Measurements from ENCODE around the gene LEMD3.

The LEMD3 gene

GRCh38 chr12:65171870-65172269 is 2.5 kb downstream of the LEMD3 start:
- ChIA-PET POLR2A (interaction anchor here (0.7 kb wide), 1 partner anchor 1270 kb away, joined by 4 read pairs; no protein-coding TSS in a partner anchor), CTCF (interaction anchor here (1.0 to 2.6 kb wide), 3 partner anchors 10 to 286 kb away, joined by 3 to 11 read pairs (median 4); no protein-coding TSS in a partner anchor)
- no peak for TF ChIP-seq CTCF (IDR thresholded peaks at IDR 0.05; ENCODE audit: insufficient read depth, low read length, missing control alignments)
- DNase-seq (ENCODE audit: low read depth, low spot score), result no peak
- peak overlapping the region; percentile 89 for H3K4me3 ChIP-seq (ENCODE audit: low read depth, low read length)

- no peak for TF ChIP-seq CTCF (IDR thresholded peaks at IDR 0.05; ENCODE audit: insufficient read depth, low read length, missing control alignments)
- no peak overlapping the region for H3K4me3 ChIP-seq (ENCODE audit: low read depth, low read length)
- ChIA-PET CTCF (no interaction called here), POLR2A (no interaction called here)
- DNase-seq (ENCODE audit: low read depth, low spot score), result no peak
Observed at GRCh38 chr12:65175385-65175784, 6.0 kb downstream of the LEMD3 start.

- POLR2A ChIA-PET, result no interaction called here
- no peak for DNase-seq (ENCODE audit: low read depth, low spot score)
- TF ChIP-seq CTCF (IDR thresholded peaks at IDR 0.05; ENCODE audit: insufficient read depth, low read length, missing control alignments), result no peak
- H3K4me3 ChIP-seq (ENCODE audit: low read depth, low read length), result no peak overlapping the region
- CTCF ChIA-PET, result interaction anchor here (2.6 kb wide), 1 partner anchor 10 kb away, joined by 11 read pairs; no protein-coding TSS in a partner anchor
Observed at GRCh38 chr12:65182012-65182739, 12.8 kb downstream of the LEMD3 start.

- POLR2A ChIA-PET, result no interaction called here
- no peak for DNase-seq (ENCODE audit: low read depth, low spot score)
- CTCF ChIA-PET, result no interaction called here
Observed at GRCh38 chr12:65184176-65184857, 14.9 kb downstream of the LEMD3 start.

GRCh38 chr12:65184858-65185229 is 15.5 kb downstream of the LEMD3 start:
- no peak for DNase-seq (ENCODE audit: low read depth, low spot score)
- CTCF ChIA-PET, result interaction anchor here (1.3 kb wide), 1 partner anchor 294 kb away, joined by 4 read pairs; no protein-coding TSS in a partner anchor
- TF ChIP-seq CTCF (IDR thresholded peaks at IDR 0.05; ENCODE audit: insufficient read depth, low read length, missing control alignments), result no peak
- POLR2A ChIA-PET, result no interaction called here
- H3K4me3 ChIP-seq (ENCODE audit: low read depth, low read length), result no peak overlapping the region

More at GRCh38 chr12:65184176-65184857, 14.9 kb downstream of the LEMD3 start:
- no peak for TF ChIP-seq CTCF (IDR thresholded peaks at IDR 0.05; ENCODE audit: insufficient read depth, low read length, missing control alignments)
- no peak overlapping the region for H3K4me3 ChIP-seq (ENCODE audit: low read depth, low read length)

- CTCF ChIA-PET, result interaction anchor here (2.2 kb wide), 1 partner anchor 11 kb away, joined by 5 read pairs; no protein-coding TSS in a partner anchor
- no peak for DNase-seq (ENCODE audit: low read depth, low spot score)
- POLR2A ChIA-PET, result no interaction called here
- H3K4me3 ChIP-seq (ENCODE audit: low read depth, low read length), result no peak overlapping the region
- no peak for TF ChIP-seq CTCF (IDR thresholded peaks at IDR 0.05; ENCODE audit: insufficient read depth, low read length, missing control alignments)
Observed at GRCh38 chr12:65187665-65188064, 18.3 kb downstream of the LEMD3 start.
